Liver (tissue), 3 donors: ENCODE data around the gene UGT1A4.
A peak's percentile ranks its signal among the peaks of the same experiment; 100 is the strongest.

Source experiments
- HNF4A ChIP-seq, 2 donors: conservative IDR thresholded peaks; 2 replicates each; pipeline ENCODE4 v1.6.1; 2016; ENCODE audit warnings: antibody characterized with exemption in 2 of 2, mild to moderate bottlenecking in 2 of 2
- RAD21 ChIP-seq, 2 donors: IDR thresholded peaks; 2 replicates each; pipeline ENCODE4 v1.6.1; 2016; ENCODE audit warnings: antibody characterized with exemption in 2 of 2, mild to moderate bottlenecking in 2 of 2
- TF ChIP-seq, protein P1 (sequence below): IDR thresholded peaks from 2 replicates; pipeline ENCODE4 v1.6.1; 2016; ENCODE audit warnings: antibody characterized with exemption, mild to moderate bottlenecking
- TF ChIP-seq, protein P2 (sequence below): fragments of 150-350 bp; IDR thresholded peaks from 2 replicates; pipeline ENCODE4 v1.5.1; 2017; ENCODE audit warnings: improper control_type of control experiment, low read depth, low read length; ENCODE audit not compliant: missing input control
- donor health status: healthy.
- donor health status: healthy.

- TF ChIP-seq, protein P1, sequence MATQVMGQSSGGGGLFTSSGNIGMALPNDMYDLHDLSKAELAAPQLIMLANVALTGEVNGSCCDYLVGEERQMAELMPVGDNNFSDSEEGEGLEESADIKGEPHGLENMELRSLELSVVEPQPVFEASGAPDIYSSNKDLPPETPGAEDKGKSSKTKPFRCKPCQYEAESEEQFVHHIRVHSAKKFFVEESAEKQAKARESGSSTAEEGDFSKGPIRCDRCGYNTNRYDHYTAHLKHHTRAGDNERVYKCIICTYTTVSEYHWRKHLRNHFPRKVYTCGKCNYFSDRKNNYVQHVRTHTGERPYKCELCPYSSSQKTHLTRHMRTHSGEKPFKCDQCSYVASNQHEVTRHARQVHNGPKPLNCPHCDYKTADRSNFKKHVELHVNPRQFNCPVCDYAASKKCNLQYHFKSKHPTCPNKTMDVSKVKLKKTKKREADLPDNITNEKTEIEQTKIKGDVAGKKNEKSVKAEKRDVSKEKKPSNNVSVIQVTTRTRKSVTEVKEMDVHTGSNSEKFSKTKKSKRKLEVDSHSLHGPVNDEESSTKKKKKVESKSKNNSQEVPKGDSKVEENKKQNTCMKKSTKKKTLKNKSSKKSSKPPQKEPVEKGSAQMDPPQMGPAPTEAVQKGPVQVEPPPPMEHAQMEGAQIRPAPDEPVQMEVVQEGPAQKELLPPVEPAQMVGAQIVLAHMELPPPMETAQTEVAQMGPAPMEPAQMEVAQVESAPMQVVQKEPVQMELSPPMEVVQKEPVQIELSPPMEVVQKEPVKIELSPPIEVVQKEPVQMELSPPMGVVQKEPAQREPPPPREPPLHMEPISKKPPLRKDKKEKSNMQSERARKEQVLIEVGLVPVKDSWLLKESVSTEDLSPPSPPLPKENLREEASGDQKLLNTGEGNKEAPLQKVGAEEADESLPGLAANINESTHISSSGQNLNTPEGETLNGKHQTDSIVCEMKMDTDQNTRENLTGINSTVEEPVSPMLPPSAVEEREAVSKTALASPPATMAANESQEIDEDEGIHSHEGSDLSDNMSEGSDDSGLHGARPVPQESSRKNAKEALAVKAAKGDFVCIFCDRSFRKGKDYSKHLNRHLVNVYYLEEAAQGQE: peak; percentile 59
- TF ChIP-seq, protein P2, sequence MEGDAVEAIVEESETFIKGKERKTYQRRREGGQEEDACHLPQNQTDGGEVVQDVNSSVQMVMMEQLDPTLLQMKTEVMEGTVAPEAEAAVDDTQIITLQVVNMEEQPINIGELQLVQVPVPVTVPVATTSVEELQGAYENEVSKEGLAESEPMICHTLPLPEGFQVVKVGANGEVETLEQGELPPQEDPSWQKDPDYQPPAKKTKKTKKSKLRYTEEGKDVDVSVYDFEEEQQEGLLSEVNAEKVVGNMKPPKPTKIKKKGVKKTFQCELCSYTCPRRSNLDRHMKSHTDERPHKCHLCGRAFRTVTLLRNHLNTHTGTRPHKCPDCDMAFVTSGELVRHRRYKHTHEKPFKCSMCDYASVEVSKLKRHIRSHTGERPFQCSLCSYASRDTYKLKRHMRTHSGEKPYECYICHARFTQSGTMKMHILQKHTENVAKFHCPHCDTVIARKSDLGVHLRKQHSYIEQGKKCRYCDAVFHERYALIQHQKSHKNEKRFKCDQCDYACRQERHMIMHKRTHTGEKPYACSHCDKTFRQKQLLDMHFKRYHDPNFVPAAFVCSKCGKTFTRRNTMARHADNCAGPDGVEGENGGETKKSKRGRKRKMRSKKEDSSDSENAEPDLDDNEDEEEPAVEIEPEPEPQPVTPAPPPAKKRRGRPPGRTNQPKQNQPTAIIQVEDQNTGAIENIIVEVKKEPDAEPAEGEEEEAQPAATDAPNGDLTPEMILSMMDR: no peak
- TF ChIP-seq RAD21 (IDR thresholded peaks at IDR 0.05): peak; percentile 37 to 55
- peak; percentile 97 to 98 for TF ChIP-seq HNF4A (conservative IDR thresholded peaks at IDR 0.05)
These were observed 26.7 kb downstream of the UGT1A4 start for GRCh38 chr2:233745073-233745755.
